Measurements from ENCODE around the gene NFASC. TPM values are rescaled to one million over a fixed set of nuclear protein-coding genes. Genes with fewer than 3 reads are reported as not detected.

The NFASC gene
- total and polyA plus RNA-seq, 4 experiments from 2014 or later: not detected

- intact Hi-C loops (cut with micrococcal nuclease): no loop called here
- CTCF ChIA-PET (ENCODE audit: partially characterized antibody): interaction anchor here (1.2 kb wide), 1 partner anchor 112 kb away, joined by 3 read pairs; no protein-coding TSS in a partner anchor
These were observed 158.3 kb downstream of the NFASC start for GRCh38 chr1:205028924-205029323.

GRCh38 chr1:205030241-205030640, 159.6 kb downstream of the NFASC start:
- Mint-ChIP-seq H3K27ac (no peak overlapping the region), H3K27me3 (peaks cover 2 to 11% of the 10 kb centered on the region in 2 donors), H3K9me3 (peaks cover 0 to 2% (median 0%) of the 10 kb centered on the region in 8 donors), H3K4me3 (peak overlapping the region in 1 of 8 donors; percentile 15), H3K36me3 (peaks cover 0 to 2% of the 10 kb centered on the region in 2 donors), H3K4me1 (no peaks in the 10 kb centered on the region)
- Histone ChIP-seq H3K27ac (ENCODE audit: low read depth, low read length) (no peak overlapping the region), H3K4me1 (ENCODE audit: insufficient read depth, low read length) (no peaks in the 10 kb centered on the region), H3K27me3 (ENCODE audit: insufficient read depth, low read length) (no peaks in the 10 kb centered on the region), H3K36me3 (ENCODE audit: insufficient read depth, low read length) (no peaks in the 10 kb centered on the region), H3K4me3 (ENCODE audit: low read length in 2 of 2) (no peak overlapping the region), H3K9me3 (ENCODE audit: control insufficient read depth in 1 of 2, low read length in 2 of 2) (no peaks in the 10 kb centered on the region)
- ChIA-PET POLR2A (ENCODE audit: partially characterized antibody) (no interaction called here), CTCF (ENCODE audit: partially characterized antibody) (interaction anchor here (0.9 to 1.3 kb wide), 2 partner anchors 8 to 31 kb away, joined by 3 read pairs; no protein-coding TSS in a partner anchor)
- intact Hi-C loops (cut with micrococcal nuclease): no loop called here
- no peak for DNase-seq

More at GRCh38 chr1:205028924-205029323, 158.3 kb downstream of the NFASC start:
- Mint-ChIP-seq H3K4me1 (no peaks in the 10 kb centered on the region), H3K27me3 (peaks cover 2 to 13% of the 10 kb centered on the region in 2 donors), H3K9me3 (no peaks in the 10 kb centered on the region), H3K27ac (peak overlapping the region in 1 of 7 donors; percentile 12), H3K36me3 (no peaks in the 10 kb centered on the region), H3K4me3 (no peak overlapping the region)
- DNase-seq: no peak
- H3K36me3 ChIP-seq (ENCODE audit: insufficient read depth, low read length): no peaks in the 10 kb centered on the region
- H3K9me3 ChIP-seq (ENCODE audit: control insufficient read depth in 1 of 2, low read length in 2 of 2): no peaks in the 10 kb centered on the region
- no peak overlapping the region for H3K27ac ChIP-seq (ENCODE audit: low read depth, low read length)
- POLR2A ChIA-PET (ENCODE audit: partially characterized antibody): no interaction called here
- no peaks in the 10 kb centered on the region for H3K4me1 ChIP-seq (ENCODE audit: insufficient read depth, low read length)
- no peak overlapping the region for H3K4me3 ChIP-seq (ENCODE audit: low read length in 2 of 2)
- H3K27me3 ChIP-seq (ENCODE audit: insufficient read depth, low read length): no peaks in the 10 kb centered on the region

- Mint-ChIP-seq H3K4me3 (no peak overlapping the region), H3K4me1 (no peaks in the 10 kb centered on the region), H3K27me3 (peaks cover 5 to 11% of the 10 kb centered on the region in 2 donors), H3K27ac (no peak overlapping the region), H3K9me3 (peaks cover 0 to 7% (median 1%) of the 10 kb centered on the region in 8 donors), H3K36me3 (peaks cover 0 to 4% of the 10 kb centered on the region in 2 donors)
- POLR2A ChIA-PET (ENCODE audit: partially characterized antibody): no interaction called here
- no peaks in the 10 kb centered on the region for H3K4me1 ChIP-seq (ENCODE audit: insufficient read depth, low read length)
- H3K4me3 ChIP-seq (ENCODE audit: low read length in 2 of 2): no peak overlapping the region
- no peaks in the 10 kb centered on the region for H3K9me3 ChIP-seq (ENCODE audit: control insufficient read depth in 1 of 2, low read length in 2 of 2)
- CTCF ChIA-PET (ENCODE audit: partially characterized antibody): interaction anchor here (1.3 kb wide), 1 partner anchor 30 kb away, joined by 3 read pairs; no protein-coding TSS in a partner anchor
- intact Hi-C loops (cut with micrococcal nuclease): no loop called here
- no peak for DNase-seq
- H3K36me3 ChIP-seq (ENCODE audit: insufficient read depth, low read length): no peaks in the 10 kb centered on the region
- no peak overlapping the region for H3K27ac ChIP-seq (ENCODE audit: low read depth, low read length)
- no peaks in the 10 kb centered on the region for H3K27me3 ChIP-seq (ENCODE audit: insufficient read depth, low read length)
These were observed 160.2 kb downstream of the NFASC start for GRCh38 chr1:205030896-205031295.

- Histone ChIP-seq H3K4me3 (ENCODE audit: low read length in 2 of 2) (no peak overlapping the region), H3K36me3 (ENCODE audit: insufficient read depth, low read length) (no peaks in the 10 kb centered on the region), H3K27ac (ENCODE audit: low read depth, low read length) (no peak overlapping the region), H3K9me3 (ENCODE audit: control insufficient read depth in 1 of 2, low read length in 2 of 2) (no peaks in the 10 kb centered on the region), H3K27me3 (ENCODE audit: insufficient read depth, low read length) (no peaks in the 10 kb centered on the region), H3K4me1 (ENCODE audit: insufficient read depth, low read length) (no peaks in the 10 kb centered on the region)
- POLR2A ChIA-PET (ENCODE audit: partially characterized antibody): no interaction called here
- CTCF ChIA-PET (ENCODE audit: partially characterized antibody): interaction anchor here (0.7 kb wide), 1 partner anchor 30 kb away, joined by 3 read pairs; no protein-coding TSS in a partner anchor
- H3K27me3 Mint-ChIP-seq: peaks cover 6 to 11% of the 10 kb centered on the region in 2 donors
- no peaks in the 10 kb centered on the region for H3K4me1 Mint-ChIP-seq
- no peak for DNase-seq
- no peak overlapping the region for H3K27ac Mint-ChIP-seq
- H3K9me3 Mint-ChIP-seq: peaks cover 0 to 10% (median 5%) of the 10 kb centered on the region in 8 donors
- H3K36me3 Mint-ChIP-seq: peaks cover 0 to 4% of the 10 kb centered on the region in 2 donors
- H3K4me3 Mint-ChIP-seq: no peak overlapping the region
- intact Hi-C loops (cut with micrococcal nuclease): no loop called here
These were observed 161.8 kb downstream of the NFASC start for GRCh38 chr1:205032508-205032907.

GRCh38 chr1:205037539-205037938, 166.9 kb downstream of the NFASC start:
- ChIA-PET POLR2A (ENCODE audit: partially characterized antibody) (no interaction called here), CTCF (ENCODE audit: partially characterized antibody) (interaction anchor here (1.5 kb wide), 1 partner anchor 7 kb away, joined by 3 read pairs; no protein-coding TSS in a partner anchor)
- Mint-ChIP-seq H3K4me3 (no peak overlapping the region), H3K27ac (no peak overlapping the region), H3K9me3 (peaks cover 0 to 10% (median 5%) of the 10 kb centered on the region in 8 donors), H3K4me1 (no peaks in the 10 kb centered on the region), H3K27me3 (peaks cover 16 to 21% of the 10 kb centered on the region in 2 donors), H3K36me3 (peaks cover 0 to 4% of the 10 kb centered on the region in 2 donors)
- no peaks in the 10 kb centered on the region for H3K4me1 ChIP-seq (ENCODE audit: insufficient read depth, low read length)
- H3K27ac ChIP-seq (ENCODE audit: low read depth, low read length): no peak overlapping the region
- no peaks in the 10 kb centered on the region for H3K27me3 ChIP-seq (ENCODE audit: insufficient read depth, low read length)
- H3K9me3 ChIP-seq (ENCODE audit: control insufficient read depth in 1 of 2, low read length in 2 of 2): no peaks in the 10 kb centered on the region
- intact Hi-C loops (cut with micrococcal nuclease): no loop called here
- no peaks in the 10 kb centered on the region for H3K36me3 ChIP-seq (ENCODE audit: insufficient read depth, low read length)
- DNase-seq: no peak
- H3K4me3 ChIP-seq (ENCODE audit: low read length in 2 of 2): no peak overlapping the region

GRCh38 chr1:205038132-205038786, 167.6 kb downstream of the NFASC start:
- H3K36me3 Mint-ChIP-seq: peaks cover 0 to 4% of the 10 kb centered on the region in 2 donors
- no peak for DNase-seq
- H3K27ac Mint-ChIP-seq: peak overlapping the region in 1 of 7 donors; percentile 50
- Histone ChIP-seq H3K27ac (ENCODE audit: low read depth, low read length) (no peak overlapping the region), H3K9me3 (ENCODE audit: control insufficient read depth in 1 of 2, low read length in 2 of 2) (no peaks in the 10 kb centered on the region), H3K4me1 (ENCODE audit: insufficient read depth, low read length) (no peaks in the 10 kb centered on the region), H3K27me3 (ENCODE audit: insufficient read depth, low read length) (no peaks in the 10 kb centered on the region), H3K4me3 (ENCODE audit: low read length in 2 of 2) (no peak overlapping the region), H3K36me3 (ENCODE audit: insufficient read depth, low read length) (no peaks in the 10 kb centered on the region)
- ChIA-PET CTCF (ENCODE audit: partially characterized antibody) (interaction anchor here (1.5 kb wide), 1 partner anchor 8 kb away, joined by 3 read pairs; no protein-coding TSS in a partner anchor), POLR2A (ENCODE audit: partially characterized antibody) (no interaction called here)
- H3K4me1 Mint-ChIP-seq: no peaks in the 10 kb centered on the region
- H3K9me3 Mint-ChIP-seq: peaks cover 0 to 10% (median 5%) of the 10 kb centered on the region in 8 donors
- peaks cover 16 to 21% of the 10 kb centered on the region in 2 donors for H3K27me3 Mint-ChIP-seq
- intact Hi-C loops (cut with micrococcal nuclease): no loop called here
- H3K4me3 Mint-ChIP-seq: no peak overlapping the region

- H3K9me3 ChIP-seq (ENCODE audit: control insufficient read depth in 1 of 2, low read length in 2 of 2): no peaks in the 10 kb centered on the region
- Mint-ChIP-seq H3K4me1 (no peaks in the 10 kb centered on the region), H3K27me3 (peaks cover 20 to 38% of the 10 kb centered on the region in 2 donors), H3K27ac (no peak overlapping the region), H3K4me3 (no peak overlapping the region), H3K9me3 (peaks cover 0 to 5% (median 0%) of the 10 kb centered on the region in 8 donors), H3K36me3 (no peaks in the 10 kb centered on the region)
- intact Hi-C loops (cut with micrococcal nuclease): no loop called here
- H3K27ac ChIP-seq (ENCODE audit: low read depth, low read length): no peak overlapping the region
- ChIA-PET CTCF (ENCODE audit: partially characterized antibody) (no interaction called here), POLR2A (ENCODE audit: partially characterized antibody) (no interaction called here)
- H3K4me3 ChIP-seq (ENCODE audit: low read length in 2 of 2): no peak overlapping the region
- no peak for DNase-seq
- H3K4me1 ChIP-seq (ENCODE audit: insufficient read depth, low read length): no peaks in the 10 kb centered on the region
- H3K36me3 ChIP-seq (ENCODE audit: insufficient read depth, low read length): no peaks in the 10 kb centered on the region
- no peaks in the 10 kb centered on the region for H3K27me3 ChIP-seq (ENCODE audit: insufficient read depth, low read length)
These were observed 170.5 kb downstream of the NFASC start for GRCh38 chr1:205041001-205041715.
